Activated T-cell treated with anti-CD3 and anti-CD28 coated beads, Interleukin-2, amount 50 U/mL, for 48 hours (primary cell): ENCODE data around the gene GARS1.
"Not testable (repeated sequence)": the region's sequence is repeated elsewhere in the genome, so short reads cannot be mapped to it uniquely, and the experiment has no call there.

Experiments
- DNase-seq, 2 experiments: peaks; one replicate each; pipeline ENCODE4 v3.0.0-alpha.2; 2020

Gene GARS1

GRCh38 chr7:30630986-30631385 is 36.3 kb downstream of the GARS1 start:
- no peak for DNase-seq

- DNase-seq: no peak
These were observed 38.5 kb downstream of the GARS1 start for GRCh38 chr7:30633223-30633622.

- DNase-seq: no peak
These were observed 39.5 kb downstream of the GARS1 start for GRCh38 chr7:30634193-30634626.

GRCh38 chr7:30634634-30635201 is 40.0 kb downstream of the GARS1 start:
- DNase-seq: no peak

- peak in 1 of 2 experiments; percentile 16 for DNase-seq
These were observed 41.1 kb downstream of the GARS1 start for GRCh38 chr7:30635798-30636197.

- DNase-seq: not testable (repeated sequence)
These were observed 47.6 kb downstream of the GARS1 start for GRCh38 chr7:30642322-30642721.

GRCh38 chr7:30642789-30643188 is 48.1 kb downstream of the GARS1 start:
- DNase-seq: no peak

GRCh38 chr7:30644286-30644955 is 49.7 kb downstream of the GARS1 start:
- peak; percentile 5 to 9 for DNase-seq

- DNase-seq: peak; percentile 8 to 14
These were observed 51.0 kb downstream of the GARS1 start for GRCh38 chr7:30645661-30646060.

- DNase-seq: peak; percentile 14 to 15
These were observed 51.5 kb downstream of the GARS1 start for GRCh38 chr7:30646154-30646553.

GRCh38 chr7:30647589-30648364 is 53.1 kb downstream of the GARS1 start:
- peak; percentile 9 to 10 for DNase-seq

- peak in 1 of 2 experiments; percentile 12 for DNase-seq
These were observed 54.3 kb downstream of the GARS1 start for GRCh38 chr7:30648744-30649540.

GRCh38 chr7:30649717-30650420 is 55.2 kb downstream of the GARS1 start:
- no peak for DNase-seq

- no peak for DNase-seq
These were observed 55.7 kb downstream of the GARS1 start for GRCh38 chr7:30650421-30650808.

- no peak for DNase-seq
These were observed 57.5 kb downstream of the GARS1 start for GRCh38 chr7:30652132-30652531.

GRCh38 chr7:30652698-30653641 is 58.3 kb downstream of the GARS1 start:
- no peak for DNase-seq

GRCh38 chr7:30654296-30655090 is 59.8 kb downstream of the GARS1 start:
- DNase-seq: no peak

GRCh38 chr7:30655096-30655970 is 60.7 kb downstream of the GARS1 start:
- DNase-seq: no peak
